ENCODE results near the gene SPECC1.
"Not testable (repeated sequence)": the region's sequence is repeated elsewhere in the genome, so short reads cannot be mapped to it uniquely, and the experiment has no call there.

SPECC1 gene

DNA sequence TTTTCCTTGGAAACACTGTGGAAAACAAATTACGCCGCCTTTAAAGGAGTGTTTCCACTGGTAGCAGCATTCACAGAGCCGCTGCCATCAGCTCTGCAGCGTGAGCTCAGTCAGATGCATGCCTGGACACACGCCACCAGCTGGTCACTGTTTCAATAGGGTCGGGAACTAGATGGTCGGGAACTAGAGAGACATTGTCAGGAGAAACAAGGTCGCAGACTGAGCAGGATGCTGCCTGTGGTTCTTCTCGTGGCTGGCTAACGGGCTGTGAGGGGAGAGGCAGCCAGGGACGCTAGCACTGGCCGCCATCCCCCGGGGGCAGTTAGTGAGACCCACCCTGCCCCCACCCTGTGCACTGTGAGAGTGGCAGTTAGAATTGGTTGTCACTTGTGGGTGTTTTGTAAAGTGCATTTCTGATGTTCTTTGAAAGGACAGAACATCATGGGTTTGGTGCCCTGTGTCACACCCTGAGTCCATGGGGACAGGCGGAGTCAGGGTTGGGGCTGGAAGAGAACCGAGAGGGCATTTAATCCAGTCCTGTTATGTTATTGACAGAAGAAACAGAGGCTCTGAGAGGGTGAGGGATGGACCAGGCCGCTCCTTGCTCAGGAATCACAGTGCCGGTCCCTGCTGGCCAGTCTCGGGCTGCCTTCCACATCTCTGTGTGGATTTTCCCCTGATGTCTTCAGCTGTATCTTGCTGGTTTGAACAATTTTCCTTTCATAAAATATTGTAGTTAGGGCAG is 86.3 kb downstream of the SPECC1 start:
- no peak for DNase-seq

DNA sequence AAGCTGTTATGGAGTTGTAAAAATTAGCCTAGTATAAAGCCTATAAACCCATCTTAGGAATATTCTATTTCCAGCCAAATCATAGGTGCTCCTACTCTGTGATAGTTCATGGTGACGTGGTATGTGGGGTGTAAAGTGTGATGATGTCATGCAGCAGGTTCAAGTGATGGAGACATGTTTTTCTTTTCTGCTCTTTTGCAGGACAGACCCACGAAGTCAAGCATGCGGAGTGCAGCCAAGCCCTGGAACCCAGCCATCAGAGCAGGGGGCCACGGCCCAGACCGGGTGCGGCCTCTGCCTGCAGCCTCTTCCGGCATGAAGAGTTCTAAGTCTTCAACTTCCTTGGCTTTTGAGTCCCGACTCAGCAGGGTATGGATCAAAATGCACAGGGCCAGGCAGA is 87.3 kb downstream of the SPECC1 start:
- no peak for DNase-seq

- no peak for DNase-seq
Observed at GRCh38 chr17:20097330-20097729, 88.2 kb downstream of the SPECC1 start.

- no peak for DNase-seq
Observed at GRCh38 chr17:20098314-20098713, 89.2 kb downstream of the SPECC1 start.

- not testable (repeated sequence) for DNase-seq
Observed at GRCh38 chr17:20100806-20101205, 91.6 kb downstream of the SPECC1 start.

DNA sequence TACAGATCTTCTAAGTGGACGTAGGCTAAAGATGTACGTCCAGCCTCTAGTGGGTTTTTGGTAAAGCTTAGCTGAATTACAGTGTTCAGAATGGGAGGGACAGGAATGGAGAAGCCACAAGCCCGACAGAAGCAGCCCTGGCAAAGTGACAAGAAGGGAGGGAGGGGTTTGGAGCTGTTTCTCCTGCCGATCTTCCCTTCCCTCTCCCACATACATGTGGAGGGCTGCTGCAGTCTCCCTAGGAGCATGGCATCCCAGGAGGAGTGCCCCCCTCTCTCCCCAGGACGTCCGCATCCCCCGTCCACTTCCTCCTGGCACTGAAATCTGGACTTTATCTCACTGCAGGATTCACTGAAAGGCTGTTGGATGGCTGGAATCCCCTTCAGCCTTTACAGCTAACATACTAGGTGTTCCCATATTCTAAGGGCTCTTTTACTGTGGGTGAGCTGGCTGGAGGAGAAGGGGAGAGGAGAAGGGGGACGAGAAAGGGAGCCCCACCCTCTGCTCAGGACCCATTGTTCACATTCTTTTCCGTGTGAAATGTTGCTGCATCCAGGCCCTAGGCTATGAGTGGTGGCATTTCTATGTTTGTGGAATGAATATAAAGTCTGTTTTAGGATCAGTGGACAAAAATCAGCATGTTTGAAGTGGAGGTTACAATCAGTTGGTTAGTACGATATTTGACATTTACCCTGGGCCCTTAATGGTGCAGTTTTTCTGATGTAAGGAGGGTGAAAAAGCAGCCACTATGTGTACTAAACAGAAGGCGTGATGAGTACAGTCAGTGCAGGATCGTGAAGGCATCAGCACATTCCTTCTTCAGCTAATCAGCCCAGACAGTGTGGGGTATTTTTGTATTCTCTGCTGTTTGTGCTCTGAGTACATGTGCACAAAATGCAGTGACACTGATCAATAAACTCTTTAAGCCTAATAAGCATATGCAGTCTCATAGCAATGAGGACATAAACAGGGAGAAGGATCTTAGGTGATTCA is 94.6 kb downstream of the SPECC1 start:
- no peak for DNase-seq

DNA sequence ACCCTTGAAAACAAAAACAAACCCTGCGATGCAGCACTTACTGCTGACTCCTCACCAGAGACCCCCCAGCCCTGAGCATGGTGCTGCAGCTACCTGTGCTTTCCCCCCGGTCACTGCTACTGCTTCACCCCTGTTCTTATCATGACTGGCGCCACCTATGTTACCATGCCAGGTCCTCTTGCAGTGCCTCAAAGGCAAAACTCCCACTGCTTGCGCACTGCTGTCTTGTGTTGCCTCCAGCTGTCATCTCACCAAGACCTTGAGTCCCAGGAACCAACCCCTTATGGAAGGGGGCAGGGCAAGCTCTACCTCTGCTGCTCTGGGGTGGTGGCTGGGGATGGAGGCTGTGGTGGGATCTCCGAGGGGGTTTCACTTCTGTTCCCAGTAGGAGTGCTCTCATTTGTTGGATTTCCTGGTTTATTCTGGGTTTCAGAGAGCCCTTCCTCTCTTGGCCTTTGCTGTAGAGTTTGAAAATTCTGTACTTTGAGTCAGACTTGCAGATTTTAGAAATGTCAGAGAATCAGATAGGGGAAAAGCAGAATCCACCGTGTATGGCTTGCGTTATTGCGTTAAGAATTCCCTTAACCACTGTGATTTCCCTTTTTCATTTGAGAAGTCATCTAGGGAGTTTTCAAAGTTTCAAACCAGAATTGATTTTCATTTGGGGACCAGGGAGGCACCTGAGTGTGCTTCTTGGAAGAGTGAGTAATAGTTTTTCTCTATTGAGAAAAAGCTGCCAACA is 96.6 kb downstream of the SPECC1 start:
- DNase-seq, result no peak

DNA sequence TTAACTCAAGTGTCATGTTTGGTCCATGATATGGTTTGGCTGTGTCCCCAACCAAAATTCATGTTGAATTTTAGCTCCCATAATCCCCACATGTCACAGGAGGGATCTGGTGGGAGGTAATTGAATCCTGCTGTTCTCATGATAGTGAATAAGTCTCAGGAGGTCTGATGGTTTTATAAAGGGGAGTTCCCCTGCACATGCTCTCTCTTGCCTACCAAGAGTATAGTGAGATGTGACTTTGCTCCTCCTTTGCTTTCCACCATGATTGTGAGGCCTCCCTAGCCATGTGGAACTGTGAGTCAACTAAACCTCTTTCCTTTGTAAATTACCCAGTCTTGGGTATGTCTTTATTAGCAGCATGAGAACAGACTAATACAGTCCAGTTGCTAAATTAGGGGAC is 97.3 kb downstream of the SPECC1 start:
- DNase-seq, result not testable (repeated sequence)

DNA sequence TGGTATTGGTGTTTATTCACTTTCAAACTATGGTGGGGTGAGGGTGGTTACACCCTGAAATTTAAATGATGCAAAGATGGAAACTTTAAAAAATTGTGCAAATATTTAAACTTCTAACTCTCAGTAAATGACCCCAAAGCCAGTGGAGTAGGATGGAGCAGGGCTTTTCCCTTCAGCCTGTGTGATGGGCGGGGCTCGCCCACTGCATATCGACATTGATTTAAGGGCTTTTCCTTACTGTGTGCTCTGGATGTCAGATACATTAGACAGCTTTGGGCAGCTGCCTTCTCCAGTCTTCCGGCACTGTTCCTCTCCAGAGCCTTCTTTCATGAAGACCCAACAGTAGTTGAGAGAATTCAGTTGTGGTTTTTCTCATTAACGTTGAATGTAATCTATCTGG is 99.9 kb downstream of the SPECC1 start:
- no peak for DNase-seq

- no peak for DNase-seq
Observed at GRCh38 chr17:20111538-20111937, 102.4 kb downstream of the SPECC1 start.

- DNase-seq, result no peak
Observed at GRCh38 chr17:20114466-20114865, 105.3 kb downstream of the SPECC1 start.

- peak; percentile 44 to 69 for DNase-seq
Observed at GRCh38 chr17:20116683-20117309, 107.6 kb downstream of the SPECC1 start.

- no peak for DNase-seq
Observed at GRCh38 chr17:20118280-20118679, 109.1 kb downstream of the SPECC1 start.

DNA sequence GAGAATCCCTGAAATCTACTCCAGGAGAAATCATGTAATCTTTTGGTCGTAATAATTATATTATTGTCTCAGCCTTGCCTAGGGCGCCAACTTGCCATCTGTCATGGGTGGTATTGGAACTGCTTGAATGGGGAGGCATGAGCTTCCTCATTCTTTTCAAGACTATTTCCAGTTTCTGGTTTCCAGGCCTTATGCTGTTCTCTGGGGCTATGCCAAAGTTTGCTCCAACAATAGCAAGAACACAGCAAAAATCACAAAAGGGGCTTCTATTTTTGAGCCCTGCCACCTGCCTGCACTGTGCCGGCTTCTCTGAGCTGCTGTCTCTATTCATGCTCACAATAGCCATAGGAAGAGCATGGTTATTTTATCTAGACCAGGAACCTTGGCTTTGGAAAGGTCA is 111.7 kb downstream of the SPECC1 start:
- DNase-seq, result no peak

DNA sequence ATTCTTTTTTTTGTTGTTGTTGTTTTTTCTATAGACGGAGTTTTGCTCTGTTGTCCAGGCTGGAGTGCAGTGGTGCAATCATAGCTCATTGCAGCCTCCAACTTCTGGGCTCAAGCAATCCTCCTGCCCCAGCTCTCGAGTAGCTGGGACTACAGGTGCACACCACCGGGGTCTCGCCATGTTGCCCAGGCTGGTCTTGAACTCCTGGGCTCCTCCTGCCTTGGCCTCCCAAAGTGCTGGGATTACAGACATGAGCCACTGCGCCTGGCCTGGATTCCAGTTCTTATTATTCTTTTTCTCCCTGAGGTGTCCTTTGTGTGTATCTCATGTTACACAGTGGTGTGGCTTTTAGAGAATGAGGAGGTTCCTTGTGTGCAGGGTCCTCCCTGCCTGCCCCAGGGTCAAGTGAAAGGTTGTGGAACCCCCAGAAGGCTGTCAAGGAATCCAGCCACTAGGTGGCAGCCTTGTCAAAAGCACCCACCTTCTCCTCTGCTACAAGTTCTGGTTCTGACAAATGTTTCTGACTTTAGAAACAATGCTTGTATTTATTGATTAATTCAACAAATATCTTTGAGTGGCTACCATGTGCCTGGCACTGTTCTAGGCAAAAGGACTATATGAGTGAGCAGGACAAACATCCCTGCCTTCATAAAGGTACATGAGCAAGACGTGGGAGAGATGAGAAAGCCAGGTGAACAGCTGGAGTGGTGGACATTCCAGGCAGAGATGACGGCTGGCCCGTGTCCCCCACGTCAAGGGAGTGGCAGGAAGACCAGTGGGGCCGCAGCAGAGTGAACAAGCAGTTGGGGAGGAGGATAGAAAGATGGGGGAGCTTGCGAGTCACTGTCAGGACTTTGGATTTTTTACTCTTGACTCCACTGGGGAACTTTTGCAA is 112.4 kb downstream of the SPECC1 start:
- DNase-seq, result peak; percentile 69 to 71

DNA sequence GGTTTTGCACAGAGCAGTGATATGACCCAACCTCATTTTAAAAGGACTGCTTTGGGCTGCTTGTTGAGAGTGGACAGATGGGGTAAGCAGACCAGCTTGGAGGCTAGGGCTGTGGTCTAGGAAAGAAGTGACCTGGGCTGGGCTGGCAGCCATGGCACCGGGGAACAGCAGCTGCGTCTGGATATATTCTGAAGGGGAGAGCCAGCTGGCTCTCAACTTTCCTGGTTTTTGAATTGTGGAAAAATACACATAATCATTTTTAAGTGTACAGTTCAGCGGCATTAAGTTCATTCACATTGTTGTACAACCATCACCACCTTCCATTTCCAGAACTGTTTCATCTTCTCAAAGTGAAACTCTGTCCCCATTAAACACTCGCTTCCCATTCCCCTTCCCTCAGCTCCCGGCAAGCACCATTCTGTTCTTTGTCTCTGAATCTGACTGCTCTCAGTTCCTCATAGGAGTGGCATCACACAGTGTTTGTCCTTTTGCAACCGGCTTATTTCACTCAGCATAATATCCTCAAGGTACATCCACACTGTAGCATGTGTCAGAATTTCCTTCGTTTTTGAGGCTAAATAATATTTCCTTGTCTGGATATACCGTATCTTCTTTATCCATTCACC is 113.2 kb downstream of the SPECC1 start:
- DNase-seq, result no peak

DNA sequence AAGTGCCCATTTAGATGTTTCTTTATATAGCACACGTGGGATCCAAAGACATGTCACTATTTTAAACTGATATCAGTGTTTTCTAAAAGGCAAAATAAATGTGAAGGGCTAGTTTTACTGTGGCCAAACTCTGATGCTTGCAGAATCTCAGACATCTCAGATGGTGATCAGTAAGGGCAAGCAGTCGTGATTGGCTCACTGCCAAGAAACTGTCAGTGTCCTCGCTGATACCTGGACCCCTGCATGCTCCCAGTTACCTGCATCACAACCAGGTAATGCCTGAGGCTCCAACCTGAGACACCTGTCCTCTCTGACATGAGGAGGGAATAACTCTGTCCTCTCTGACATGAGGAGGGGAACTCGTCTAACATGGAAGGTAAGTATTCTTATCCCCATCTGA is 114.0 kb downstream of the SPECC1 start:
- DNase-seq, result no peak

DNA sequence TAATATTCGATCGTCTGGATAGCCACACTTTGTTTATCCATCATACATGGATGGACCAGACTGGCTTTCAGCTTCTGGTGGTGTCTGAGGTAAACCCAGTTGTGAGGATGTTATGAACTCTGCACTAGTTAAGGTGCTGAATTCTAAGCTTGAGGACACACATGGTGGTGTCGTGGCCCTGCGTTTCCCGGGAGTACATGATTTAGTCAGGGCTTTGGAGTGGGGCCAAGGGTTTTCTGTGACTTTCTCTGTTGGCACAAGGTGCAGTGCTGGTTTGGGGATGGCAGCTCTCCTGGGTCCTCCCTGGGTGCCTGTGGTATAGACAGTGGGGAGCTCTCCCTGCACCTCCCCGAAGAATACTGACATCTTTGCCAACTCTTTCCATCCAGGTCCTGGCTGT is 116.6 kb downstream of the SPECC1 start:
- DNase-seq, result no peak

- no peak for DNase-seq
Observed at GRCh38 chr17:20127360-20128035, 118.3 kb downstream of the SPECC1 start.

DNA sequence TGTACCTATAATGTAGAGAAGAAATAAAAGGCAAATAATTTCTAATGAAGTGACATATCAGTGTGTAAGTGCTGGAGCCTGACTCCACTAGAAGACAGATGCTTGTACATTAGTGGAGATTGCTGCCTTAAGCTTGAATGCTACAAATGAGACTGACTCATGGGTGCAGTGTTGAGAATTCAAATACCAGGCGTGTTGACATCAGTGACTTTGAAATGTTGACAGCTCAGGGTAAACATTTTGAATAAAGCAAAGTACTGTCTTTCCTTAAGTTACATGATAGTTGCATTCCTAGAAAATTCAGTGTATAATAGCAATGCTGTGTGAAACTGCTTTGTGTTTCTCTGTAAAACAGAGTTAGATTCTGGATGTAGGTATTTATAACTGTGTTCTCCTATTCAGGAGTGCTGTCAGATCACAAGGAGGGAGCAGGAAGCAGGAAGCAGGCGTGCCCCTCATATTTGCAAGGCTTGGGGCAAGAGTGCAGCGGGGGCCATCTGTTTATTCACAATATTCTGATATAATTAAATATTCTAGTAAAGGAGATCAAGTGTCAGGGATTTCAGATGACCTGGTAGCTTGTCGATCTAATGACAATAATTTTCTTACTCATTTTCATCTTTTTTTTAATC is 119.0 kb downstream of the SPECC1 start:
- DNase-seq, result no peak
